SK-N-SH (cell line): ENCODE results near the gene CFAP210.

Experiments
- ELF1 ChIP-seq: IDR thresholded peaks from 2 replicates; pipeline ENCODE4 v1.4.0; 2012
- EZH2phosphoT487 ChIP-seq: fragments of 200-600 bp; sonication (generic); IDR thresholded peaks from 2 replicates; pipeline ENCODE4 v1.6.1; 2017; ENCODE audit warnings: low read depth, mixed run types, mild to moderate bottlenecking, antibody characterized with exemption, moderate library complexity, borderline replicate concordance
- FOXM1 ChIP-seq: IDR thresholded peaks from 2 replicates; pipeline ENCODE4 v1.4.0; 2012; ENCODE audit warnings: low read depth, mild to moderate bottlenecking
- GATA2 ChIP-seq: sonication (generic); formaldehyde crosslinking; IDR thresholded peaks from 2 replicates; pipeline ENCODE4 v1.5.0; 2020; ENCODE audit warnings: mild to moderate bottlenecking, missing genetic modification reagents
- NFIC ChIP-seq: IDR thresholded peaks from 2 replicates; pipeline ENCODE4 v1.4.0; 2012; ENCODE audit warnings: borderline replicate concordance
- POLR2AphosphoS5 ChIP-seq: IDR thresholded peaks from 2 replicates; pipeline ENCODE4 v1.6.1; 2012; ENCODE audit warnings: low read depth, low read length
- RCOR1 ChIP-seq: fragments of 150-350 bp; IDR thresholded peaks from 2 replicates; pipeline ENCODE4 v1.6.1; 2017; ENCODE audit warnings: antibody characterized with exemption, low read length
- TAF1 ChIP-seq: IDR thresholded peaks from 2 replicates; pipeline ENCODE4 v1.6.1; 2012; ENCODE audit warnings: low read depth, mild to moderate bottlenecking, low read length, moderate library complexity, borderline replicate concordance
- TEAD4 ChIP-seq: IDR thresholded peaks from 2 replicates; pipeline ENCODE4 v1.4.0; 2012; ENCODE audit warnings: mild to moderate bottlenecking, borderline replicate concordance; ENCODE audit not compliant: insufficient read depth
- TF ChIP-seq, protein P1 (sequence below): fragments of 200-600 bp; sonication (generic); IDR thresholded peaks from 2 replicates; pipeline ENCODE4 v1.6.1; 2017; ENCODE audit warnings: antibody characterized with exemption, mild to moderate bottlenecking, moderate library complexity

DNA sequence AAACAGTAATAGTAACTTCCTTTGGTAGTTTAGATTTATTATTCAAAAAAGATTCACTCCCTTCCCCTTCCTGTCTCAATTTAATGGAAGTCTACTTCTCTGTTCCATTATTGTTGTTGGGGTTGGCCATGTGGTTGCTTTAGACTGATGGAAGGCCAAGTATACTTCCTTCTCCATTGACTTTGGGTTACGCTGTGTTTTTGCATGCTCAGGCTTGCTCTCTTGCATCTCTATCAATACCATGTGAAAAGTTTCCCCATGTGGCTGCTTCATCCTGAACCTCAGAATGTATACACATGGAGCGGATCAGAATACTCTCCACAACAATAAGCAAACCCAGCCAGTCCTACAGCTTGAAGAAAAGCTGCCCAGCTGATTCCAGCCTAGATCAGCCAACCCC lies 20.3 kb downstream of the CFAP210 start:
- no peak for TF ChIP-seq EZH2phosphoT487
- no peak for TF ChIP-seq POLR2AphosphoS5
- TF ChIP-seq, protein P1, sequence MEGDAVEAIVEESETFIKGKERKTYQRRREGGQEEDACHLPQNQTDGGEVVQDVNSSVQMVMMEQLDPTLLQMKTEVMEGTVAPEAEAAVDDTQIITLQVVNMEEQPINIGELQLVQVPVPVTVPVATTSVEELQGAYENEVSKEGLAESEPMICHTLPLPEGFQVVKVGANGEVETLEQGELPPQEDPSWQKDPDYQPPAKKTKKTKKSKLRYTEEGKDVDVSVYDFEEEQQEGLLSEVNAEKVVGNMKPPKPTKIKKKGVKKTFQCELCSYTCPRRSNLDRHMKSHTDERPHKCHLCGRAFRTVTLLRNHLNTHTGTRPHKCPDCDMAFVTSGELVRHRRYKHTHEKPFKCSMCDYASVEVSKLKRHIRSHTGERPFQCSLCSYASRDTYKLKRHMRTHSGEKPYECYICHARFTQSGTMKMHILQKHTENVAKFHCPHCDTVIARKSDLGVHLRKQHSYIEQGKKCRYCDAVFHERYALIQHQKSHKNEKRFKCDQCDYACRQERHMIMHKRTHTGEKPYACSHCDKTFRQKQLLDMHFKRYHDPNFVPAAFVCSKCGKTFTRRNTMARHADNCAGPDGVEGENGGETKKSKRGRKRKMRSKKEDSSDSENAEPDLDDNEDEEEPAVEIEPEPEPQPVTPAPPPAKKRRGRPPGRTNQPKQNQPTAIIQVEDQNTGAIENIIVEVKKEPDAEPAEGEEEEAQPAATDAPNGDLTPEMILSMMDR: no peak
- TF ChIP-seq FOXM1: no peak
- no peak for TF ChIP-seq TAF1
- no peak for TF ChIP-seq GATA2 (CRISPR knock-in tag)
- no peak for TF ChIP-seq RCOR1
- TF ChIP-seq NFIC: no peak
- no peak for TF ChIP-seq TEAD4
- no peak for TF ChIP-seq ELF1
